AG04449 (cell line): Measurements from ENCODE around the gene ZMPSTE24.

Experiments
- CTCF ChIA-PET: fragments of 350-600 bp; formaldehyde crosslinking; extraction: SDS; loops from one replicate; lab custom pipeline; 2021; ENCODE audit warnings: antibody characterized with exemption; lab: Yijun Ruan, JAX
- POLR2A ChIA-PET: fragments of 400-600, 350-600 bp; formaldehyde crosslinking; extraction: SDS; loops from one replicate; lab custom pipeline; 2020; ENCODE audit warnings: antibody characterized with exemption, inconsistent platforms; lab: Yijun Ruan, JAX
- DNase-seq: peaks from one replicate; pipeline ENCODE4 v3.0.0-alpha.2; 2010; ENCODE audit warnings: low read depth, low spot score
- H3K4me3 ChIP-seq: 2 replicates; pipeline ENCODE4 v1.5.1; 2011; ENCODE audit warnings: low read depth, mild to moderate bottlenecking, control low read depth, low read length
- CTCF ChIP-seq: IDR thresholded peaks from one replicate; pipeline ENCODE4 v1.5.1; 2011; ENCODE audit warnings: mild to moderate bottlenecking, moderate library complexity, low read length, control low read depth, inconsistent platforms; ENCODE audit not compliant: insufficient read depth; ENCODE audit errors: missing control alignments

ZMPSTE24 gene

GRCh38 chr1:40303051-40303771, 45.2 kb downstream of the ZMPSTE24 start:
- no peak for DNase-seq
- POLR2A ChIA-PET = no interaction called here
- TF ChIP-seq CTCF = no peak
- CTCF ChIA-PET = interaction anchor here (2.5 to 4.0 kb wide), 2 partner anchors 12 to 150 kb away, joined by 10 to 27 read pairs; partner anchors contain the start of gene COL9A2
- no peak overlapping the region for H3K4me3 ChIP-seq

GRCh38 chr1:40303790-40304189, 45.8 kb downstream of the ZMPSTE24 start:
- no peak overlapping the region for H3K4me3 ChIP-seq
- TF ChIP-seq CTCF = no peak
- POLR2A ChIA-PET = no interaction called here
- CTCF ChIA-PET = interaction anchor here (1.4 to 4.0 kb wide), 3 partner anchors 12 to 151 kb away, joined by 3 to 27 read pairs (median 10); partner anchors contain the start of gene COL9A2
- no peak for DNase-seq

GRCh38 chr1:40305451-40305850, 47.4 kb downstream of the ZMPSTE24 start:
- DNase-seq = no peak
- CTCF ChIA-PET = interaction anchor here (0.8 to 4.0 kb wide), 4 partner anchors 10 to 162 kb away, joined by 4 to 27 read pairs (median 8); partner anchors contain the start of gene COL9A2
- POLR2A ChIA-PET = interaction anchor here (0.8 kb wide), 1 partner anchor 11 kb away, joined by 3 read pairs; no protein-coding TSS in a partner anchor
- TF ChIP-seq CTCF = no peak
- no peak overlapping the region for H3K4me3 ChIP-seq

GRCh38 chr1:40305871-40306270, 47.8 kb downstream of the ZMPSTE24 start:
- no peak for TF ChIP-seq CTCF
- CTCF ChIA-PET = interaction anchor here (2.0 to 4.0 kb wide), 3 partner anchors 10 to 153 kb away, joined by 5 to 27 read pairs (median 10); partner anchors contain the start of gene COL9A2
- no peak for DNase-seq
- H3K4me3 ChIP-seq = no peak overlapping the region
- POLR2A ChIA-PET = interaction anchor here (0.8 kb wide), 1 partner anchor 11 kb away, joined by 3 read pairs; no protein-coding TSS in a partner anchor

- ChIA-PET CTCF (interaction anchor here (2.0 to 4.0 kb wide), 2 partner anchors 9 to 15 kb away, joined by 5 to 27 read pairs; partner anchors contain the start of gene COL9A2), POLR2A (interaction anchor here (0.8 kb wide), 1 partner anchor 10 kb away, joined by 3 read pairs; no protein-coding TSS in a partner anchor)
- no peak for TF ChIP-seq CTCF
- no peak overlapping the region for H3K4me3 ChIP-seq
- DNase-seq = no peak
Observed at GRCh38 chr1:40306296-40306695, 48.3 kb downstream of the ZMPSTE24 start.

GRCh38 chr1:40307186-40307585, 49.1 kb downstream of the ZMPSTE24 start:
- no peak for TF ChIP-seq CTCF
- POLR2A ChIA-PET = no interaction called here
- CTCF ChIA-PET = interaction anchor here (0.8 to 1.1 kb wide), 2 partner anchors 8 to 31 kb away, joined by 3 to 5 read pairs; no protein-coding TSS in a partner anchor
- DNase-seq = no peak
- no peak overlapping the region for H3K4me3 ChIP-seq
